Activated CD4-positive, CD25-positive, alpha-beta regulatory T cell treated with anti-CD3 and anti-CD28 coated beads, Interleukin-2, amount 50 U/mL, for 72 hours (primary cell): ENCODE results near the gene PLEK.
"Not testable (repeated sequence)": the region's sequence is repeated elsewhere in the genome, so short reads cannot be mapped to it uniquely, and the experiment has no call there.

Source experiments
- DNase-seq: peaks from one replicate; pipeline ENCODE4 v3.0.0; 2021

Gene PLEK

GRCh38 chr2:68356599-68357239, 8.4 kb upstream of the PLEK start:
- DNase-seq = no peak

DNA sequence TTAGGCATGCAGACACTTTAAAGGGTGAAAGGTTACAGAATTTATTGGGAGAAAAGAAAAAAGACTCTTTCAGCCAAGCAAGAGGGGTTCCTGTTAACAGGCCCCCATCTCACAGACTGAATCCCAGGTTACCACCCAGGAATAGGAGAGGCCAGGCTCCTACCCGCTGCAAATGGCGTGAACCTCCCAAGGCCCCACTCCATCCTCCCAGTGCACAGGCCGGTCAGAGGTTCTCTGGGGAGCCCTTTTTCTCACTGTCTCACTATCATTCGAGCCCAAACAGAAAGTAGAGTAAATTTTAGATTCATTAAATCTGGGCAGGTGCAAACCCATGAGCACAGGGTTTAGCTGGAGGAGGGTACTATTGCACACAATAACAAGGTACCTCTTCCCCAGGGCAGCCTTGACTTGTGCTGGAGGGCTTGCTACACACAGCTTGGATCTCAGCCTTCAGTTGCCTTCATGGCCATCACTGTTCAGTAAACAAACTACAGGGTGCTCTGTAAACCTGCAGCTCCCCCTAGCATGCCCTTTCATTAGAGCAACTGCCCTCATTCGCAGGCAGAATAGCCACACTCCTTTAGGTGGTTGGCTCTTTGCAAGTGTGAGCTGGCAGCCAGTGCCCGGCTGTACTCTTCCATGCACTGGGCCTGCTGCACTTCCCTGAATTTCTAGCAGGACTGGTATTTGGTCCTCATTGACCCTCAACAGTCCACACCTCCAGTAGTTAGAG, 7.3 kb upstream of the PLEK start:
- DNase-seq = no peak

- no peak for DNase-seq
Observed at GRCh38 chr2:68359889-68360288, 5.2 kb upstream of the PLEK start.

GRCh38 chr2:68362069-68362468, 3.0 kb upstream of the PLEK start:
- peak; percentile 78 for DNase-seq

DNA sequence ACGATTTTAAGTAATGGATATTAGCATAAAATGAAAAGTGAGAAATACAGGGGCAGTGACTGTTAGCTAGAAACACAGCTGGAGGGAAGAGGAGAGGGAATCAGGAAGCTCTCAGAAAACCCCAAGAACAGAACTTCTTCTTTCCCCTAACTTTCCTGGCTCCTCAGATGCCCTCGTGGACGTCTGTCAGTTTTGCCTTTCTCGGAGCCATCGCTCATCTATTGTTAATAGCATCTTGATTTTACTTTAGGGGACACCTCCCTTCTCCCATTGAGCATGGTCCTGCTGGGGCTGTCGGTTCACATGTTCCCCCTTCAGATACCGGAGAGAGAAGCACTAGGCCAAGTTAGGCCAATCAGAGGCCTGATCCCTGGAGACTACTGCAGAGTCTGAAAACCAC, 2.3 kb upstream of the PLEK start:
- no peak for DNase-seq

- DNase-seq = no peak
Observed at GRCh38 chr2:68363721-68364120, 1.4 kb upstream of the PLEK start.

- no peak for DNase-seq
Observed at GRCh38 chr2:68366083-68366560, 1.0 kb downstream of the PLEK start.

GRCh38 chr2:68367953-68368653, 3.0 kb downstream of the PLEK start:
- no peak for DNase-seq

GRCh38 chr2:68368654-68369336, 3.7 kb downstream of the PLEK start:
- DNase-seq = no peak

DNA sequence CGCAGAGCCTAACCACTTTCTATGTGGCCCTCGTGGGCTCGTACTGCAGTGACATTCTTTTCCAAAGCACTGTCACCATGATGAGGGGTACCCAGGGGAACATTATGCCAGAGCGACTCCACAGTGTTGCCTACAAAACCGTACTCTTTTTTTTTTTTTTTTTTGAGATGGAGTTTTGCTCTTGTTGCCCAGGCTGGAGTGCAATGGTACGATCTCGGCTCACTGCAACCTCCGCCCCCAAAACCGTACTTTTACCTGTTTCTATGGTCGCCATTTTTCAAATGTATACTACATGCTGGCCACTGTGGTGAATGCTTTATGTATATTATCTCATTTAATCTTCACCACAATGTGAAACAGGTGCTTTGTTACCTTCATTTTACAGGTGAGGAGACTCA, 4.3 kb downstream of the PLEK start:
- DNase-seq = no peak

DNA sequence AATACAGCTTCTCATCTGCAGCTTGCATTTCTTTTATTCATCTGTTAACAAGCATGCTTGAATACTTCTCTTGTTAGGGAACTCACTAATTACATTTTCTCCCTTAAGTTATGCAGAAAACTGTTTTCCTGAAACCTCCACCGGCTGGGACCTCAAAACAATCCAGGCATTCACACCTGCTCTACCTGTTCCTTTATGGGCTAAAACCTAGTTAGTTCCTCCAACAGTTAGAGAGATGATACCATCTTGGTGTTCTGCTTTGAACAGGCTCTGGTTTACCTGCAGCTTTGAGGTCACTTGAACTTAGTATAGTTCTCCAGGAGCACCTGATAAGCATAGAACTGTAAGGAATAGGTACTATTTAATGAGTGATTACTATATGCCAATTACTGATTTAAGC, 6.1 kb downstream of the PLEK start:
- DNase-seq = no peak

- no peak for DNase-seq
Observed at GRCh38 chr2:68371581-68371980, 6.5 kb downstream of the PLEK start.

GRCh38 chr2:68372485-68372884, 7.4 kb downstream of the PLEK start:
- DNase-seq = no peak

DNA sequence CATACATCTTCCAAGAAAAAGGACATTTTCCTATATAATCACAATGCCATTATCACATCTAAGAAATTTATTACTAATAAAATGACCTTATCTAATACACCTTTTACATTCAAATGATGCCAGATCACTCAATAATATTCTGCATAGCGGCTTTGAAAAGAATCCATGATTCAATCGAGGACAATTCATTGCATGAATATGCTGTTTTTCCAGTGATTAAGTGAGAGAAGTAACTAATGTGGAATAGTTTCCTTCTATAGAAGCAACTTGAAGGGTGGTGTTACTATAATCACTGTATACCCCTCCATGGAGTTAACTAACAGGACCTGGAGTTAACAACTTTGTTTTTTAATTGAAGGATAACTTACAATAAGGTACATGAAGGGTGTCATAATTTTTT, 9.1 kb downstream of the PLEK start:
- no peak for DNase-seq

DNA sequence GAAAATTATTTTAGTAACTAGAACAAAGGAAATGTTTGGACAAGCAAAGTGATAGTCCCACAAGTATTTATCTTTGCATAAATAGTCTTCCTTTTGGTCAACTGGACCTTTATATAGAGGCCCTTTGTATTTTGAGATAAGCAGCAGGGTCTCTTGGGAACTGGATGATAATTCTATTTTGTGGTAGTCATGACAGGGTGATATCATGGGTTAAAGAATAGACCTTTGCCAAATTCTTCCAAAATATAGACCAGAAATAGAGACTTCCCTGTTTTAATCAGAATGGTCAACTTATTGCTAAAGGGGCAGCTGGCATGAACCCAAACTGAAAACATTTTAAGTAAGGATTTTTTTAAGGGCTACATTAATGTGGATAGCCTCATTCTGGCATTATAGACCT, 10.5 kb downstream of the PLEK start:
- no peak for DNase-seq

- DNase-seq = no peak
Observed at GRCh38 chr2:68377137-68377780, 12.2 kb downstream of the PLEK start.

DNA sequence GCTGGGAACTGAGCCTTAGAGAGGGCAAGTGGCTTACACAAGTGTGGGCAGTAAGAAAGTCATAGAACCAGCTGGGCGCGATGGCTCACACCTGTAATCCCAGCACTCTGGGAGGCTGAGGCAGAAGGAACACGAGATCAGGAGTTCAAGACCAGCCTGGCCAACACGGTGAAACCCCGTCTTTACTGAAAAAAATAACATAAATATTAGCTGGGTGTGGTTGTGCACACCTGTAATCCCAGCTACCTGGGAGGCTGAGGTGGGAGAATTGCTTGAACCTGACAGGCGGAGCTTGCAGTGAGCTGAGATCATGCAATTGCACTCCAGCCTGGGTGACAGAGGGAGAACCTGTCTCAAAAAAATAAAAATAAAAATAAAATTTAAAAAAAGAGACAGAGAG, 13.7 kb downstream of the PLEK start:
- DNase-seq = not testable (repeated sequence)

DNA sequence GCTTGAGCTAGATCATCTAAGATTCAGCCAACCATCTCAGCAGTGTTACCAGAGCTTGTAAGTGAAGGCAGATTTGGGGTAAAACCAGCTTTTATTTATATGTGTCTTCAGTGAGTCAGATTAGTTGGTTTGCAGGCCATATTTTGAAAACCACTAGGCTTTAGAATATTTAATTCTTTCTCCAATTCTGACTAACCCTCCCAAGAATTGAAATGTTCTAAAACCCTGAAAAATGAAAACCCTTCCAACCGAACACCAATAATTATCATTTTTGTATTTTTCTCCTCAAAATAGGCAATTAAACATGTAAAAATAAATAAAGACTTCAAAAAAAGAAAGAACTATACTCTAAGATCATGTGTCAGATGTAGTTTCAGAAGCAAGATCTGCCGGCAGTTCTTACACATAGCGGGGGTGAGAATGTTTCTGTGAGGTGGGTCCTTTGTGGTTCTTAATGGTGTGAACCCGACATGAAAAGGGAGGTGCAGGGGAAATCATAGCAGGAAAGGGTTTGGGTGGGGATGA, 14.2 kb downstream of the PLEK start:
- DNase-seq = no peak

- DNase-seq = no peak
Observed at GRCh38 chr2:68383778-68384177, 18.7 kb downstream of the PLEK start.

DNA sequence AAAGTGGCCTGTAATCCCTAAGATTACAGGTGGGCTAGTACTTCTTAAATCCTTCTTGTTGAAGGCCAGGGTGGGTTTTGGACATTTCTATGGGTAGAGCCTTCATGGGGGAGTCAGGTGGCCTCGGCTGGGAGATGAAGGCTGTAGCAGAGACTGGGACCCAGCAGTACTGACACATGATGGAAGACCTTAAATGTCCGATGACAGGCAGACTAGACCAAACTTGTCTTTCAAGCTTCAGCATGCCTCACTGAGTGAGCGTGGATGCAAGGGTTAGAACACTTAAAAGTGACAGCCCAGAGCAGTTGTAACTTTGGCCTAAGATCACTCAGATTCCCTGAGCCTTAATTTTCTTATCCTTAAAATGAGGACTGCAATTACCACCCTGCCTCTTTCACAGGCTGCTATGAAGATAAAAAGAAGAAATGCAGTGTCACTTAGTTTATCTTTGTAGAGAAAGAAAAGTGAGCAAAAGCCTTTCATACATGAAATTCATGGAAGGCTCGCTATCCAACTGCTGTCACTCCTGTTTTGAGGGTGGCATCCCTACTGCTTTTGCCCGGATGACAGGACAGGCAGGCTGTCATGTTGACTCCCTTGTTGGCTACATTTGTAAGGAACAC, 19.5 kb downstream of the PLEK start:
- DNase-seq = no peak

DNA sequence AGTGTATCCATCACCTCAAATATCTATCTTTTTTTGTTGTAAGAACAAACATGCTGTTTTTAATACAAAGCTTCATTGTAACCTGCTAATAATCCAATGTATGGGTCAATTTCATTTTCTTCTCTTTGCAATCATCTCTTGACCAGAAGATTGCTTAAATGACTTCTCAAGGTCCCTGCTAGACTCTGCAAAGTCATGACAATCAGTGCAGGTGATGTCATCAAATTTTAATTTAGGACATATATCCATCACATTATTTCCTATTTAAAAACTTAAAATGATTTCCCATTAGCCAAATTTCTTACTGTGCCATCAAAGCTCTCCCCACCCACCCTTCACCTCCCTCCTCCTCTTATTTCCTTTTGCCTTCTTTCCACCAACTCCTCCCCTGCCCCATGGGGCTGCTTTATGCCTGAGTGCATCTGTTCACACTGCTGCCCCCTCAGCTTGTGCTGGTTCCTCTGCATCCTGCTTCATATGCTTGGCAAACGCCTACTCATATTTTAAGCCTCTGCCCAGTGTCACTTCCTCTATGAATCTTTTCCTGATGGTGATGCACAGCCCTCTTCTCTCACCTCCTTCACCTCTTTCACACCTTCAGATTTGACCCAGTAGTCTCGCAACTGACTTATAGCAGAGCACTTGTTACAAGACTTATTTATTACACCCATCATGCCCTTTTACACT, 20.3 kb downstream of the PLEK start:
- DNase-seq = no peak

DNA sequence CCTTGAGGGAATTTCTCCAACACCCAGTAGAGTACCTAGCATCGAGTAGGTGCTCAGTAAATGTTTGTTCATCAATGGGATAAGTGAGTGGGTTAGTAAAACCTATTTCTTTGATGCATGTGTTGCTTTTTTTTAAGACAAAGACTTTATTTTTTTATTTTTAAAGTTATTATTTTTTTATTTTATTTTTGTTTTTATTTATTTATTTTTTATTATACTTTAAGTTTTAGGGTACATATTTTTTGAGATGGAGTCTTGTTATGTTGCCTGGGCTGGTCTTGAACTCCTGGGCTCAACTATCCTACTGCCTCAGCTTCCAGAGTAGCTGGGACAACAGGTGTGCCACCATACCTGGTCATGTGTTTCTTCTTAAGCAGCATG, 20.8 kb downstream of the PLEK start:
- no peak for DNase-seq
